ENCODE data around the gene PROZ. TPM values are rescaled to one million over a fixed set of nuclear protein-coding genes. Genes with fewer than 3 reads are reported as not detected.

PROZ gene
- total and polyA plus RNA-seq, 12 donors, result 0.03 to 0.20 TPM; not detected in 10

DNA sequence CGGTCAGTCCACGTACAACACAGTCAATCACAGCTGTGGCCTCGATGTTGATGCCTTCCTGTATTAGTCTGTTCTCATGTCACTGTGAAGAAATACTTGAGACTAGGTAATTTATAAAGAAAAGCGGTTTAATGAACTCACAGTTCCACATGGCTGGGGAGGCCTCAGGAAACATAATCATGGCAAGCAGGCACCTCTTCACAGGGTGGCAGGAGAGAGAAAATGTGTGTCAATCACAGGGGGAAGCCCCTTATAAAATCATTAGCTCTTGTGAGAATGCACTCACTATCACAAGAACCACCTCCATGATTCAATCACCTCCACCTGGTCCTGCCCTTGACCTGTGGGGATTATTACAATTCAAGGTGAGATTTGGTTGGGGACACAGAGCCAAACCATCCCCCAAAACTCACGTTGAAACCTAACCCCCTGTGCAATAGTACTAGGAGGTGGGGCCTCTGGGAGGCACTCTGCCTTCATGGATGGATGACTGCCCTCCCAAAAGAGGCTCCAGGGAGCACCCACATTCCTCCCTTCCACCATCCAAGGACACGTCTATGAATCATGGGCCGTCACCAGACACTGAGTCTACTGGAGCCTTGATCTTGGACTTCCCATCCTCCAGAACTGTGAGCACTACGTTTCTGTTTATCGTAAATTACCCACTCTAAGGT is 2.3 kb upstream of the PROZ start:
- intact Hi-C loops (cut with DNase I), result loop anchor here in 2 of 10 donors (10.0 kb wide), 2 partner anchors 59 to 121 kb away; no protein-coding TSS in a partner anchor
- Histone ChIP-seq H3K27ac (no peak overlapping the region), H3K4me3 (no peak overlapping the region), H3K9me3 (peaks cover 0 to 10% (median 0%) of the 10 kb centered on the region in 11 donors), H3K36me3 (no peaks in the 10 kb centered on the region), H3K4me1 (peaks cover 8 to 25% (median 12%) of the 10 kb centered on the region in 9 donors), H3K27me3 (peaks cover 0 to 29% (median 20%) of the 10 kb centered on the region in 7 donors)
- ATAC-seq (no peak), DNase-seq (no peak)
- 88 to 90% methylated on average over 9 of the region's 9 CpGs for WGBS, 2 donors
- no peak for TF ChIP-seq CTCF (IDR thresholded peaks at IDR 0.05)

- DNase-seq, result no peak
- WGBS, 2 donors, result 58 to 65% methylated on average over 12 of the region's 12 CpGs
These were observed 1.1 kb upstream of the PROZ start for GRCh38 chr13:113157206-113157928.

GRCh38 chr13:113158946-113159345 is 498 bp downstream of the PROZ start:
- no peak for TF ChIP-seq CTCF (IDR thresholded peaks at IDR 0.05)
- Histone ChIP-seq H3K36me3 (no peaks in the 10 kb centered on the region), H3K4me3 (no peak overlapping the region), H3K9me3 (peaks cover 0 to 10% (median 0%) of the 10 kb centered on the region in 11 donors), H3K27ac (no peak overlapping the region), H3K27me3 (peaks cover 0 to 32% (median 27%) of the 10 kb centered on the region in 7 donors), H3K4me1 (peaks cover 0 to 6% (median 2%) of the 10 kb centered on the region in 9 donors)
- 65 to 78% methylated on average over 7 of the region's 7 CpGs for WGBS, 2 donors
- no peak for DNase-seq
- intact Hi-C loops (cut with DNase I), result loop anchor here in 2 of 10 donors (10.0 kb wide), 2 partner anchors 56 to 124 kb away; no protein-coding TSS in a partner anchor
- ATAC-seq, result no peak

More at GRCh38 chr13:113157206-113157928, 1.1 kb upstream of the PROZ start:
- Histone ChIP-seq H3K4me1 (peaks cover 8 to 18% (median 11%) of the 10 kb centered on the region in 9 donors), H3K4me3 (no peak overlapping the region), H3K27ac (no peak overlapping the region), H3K36me3 (no peaks in the 10 kb centered on the region), H3K9me3 (peaks cover 0 to 10% (median 0%) of the 10 kb centered on the region in 11 donors), H3K27me3 (peaks cover 0 to 27% (median 25%) of the 10 kb centered on the region in 7 donors)
- intact Hi-C loops (cut with DNase I), result loop anchor here in 2 of 10 donors (10.0 kb wide), 2 partner anchors 57 to 123 kb away; no protein-coding TSS in a partner anchor
- no peak for ATAC-seq
- no peak for TF ChIP-seq CTCF (IDR thresholded peaks at IDR 0.05)

DNA sequence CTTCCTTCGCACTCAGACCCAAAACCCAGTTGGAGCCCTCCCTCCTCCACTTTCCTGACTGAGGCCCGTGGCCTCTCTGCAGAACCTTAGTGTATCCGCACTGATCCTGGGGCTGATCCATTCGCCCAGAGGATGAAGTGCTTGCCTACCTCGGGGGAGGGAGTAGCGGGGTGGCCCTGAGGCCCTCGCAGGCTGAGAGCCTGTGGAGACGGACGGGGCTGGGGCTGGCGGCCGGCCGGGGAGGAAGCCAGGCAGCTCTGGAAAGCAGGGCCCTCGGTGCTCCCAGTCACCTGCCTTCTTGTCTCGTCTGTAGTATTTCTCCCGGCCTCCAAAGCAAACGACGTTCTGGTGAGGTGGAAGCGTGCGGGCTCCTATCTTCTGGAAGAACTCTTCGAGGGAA is 1.3 kb downstream of the PROZ start:
- ATAC-seq (no peak), DNase-seq (no peak)
- Histone ChIP-seq H3K36me3 (no peaks in the 10 kb centered on the region), H3K9me3 (peaks cover 0 to 10% (median 0%) of the 10 kb centered on the region in 11 donors), H3K4me1 (peaks cover 0 to under 1% (median 0%) of the 10 kb centered on the region in 9 donors), H3K27me3 (peaks cover 0 to 32% (median 27%) of the 10 kb centered on the region in 7 donors), H3K4me3 (no peak overlapping the region), H3K27ac (no peak overlapping the region)
- intact Hi-C loops (cut with DNase I), result loop anchor here in 2 of 10 donors (10.0 kb wide), 2 partner anchors 55 to 125 kb away; no protein-coding TSS in a partner anchor
- WGBS, 2 donors, result 83 to 85% methylated on average over 20 of the region's 20 CpGs
- no peak for TF ChIP-seq CTCF (IDR thresholded peaks at IDR 0.05)
